HG03378 (cell line): ENCODE results near the gene GIMAP8.
"Not testable (repeated sequence)": the region's sequence is repeated elsewhere in the genome, so short reads cannot be mapped to it uniquely, and the experiment has no call there.

Experiments
- ATAC-seq: cut with Tn5 transposase; IDR thresholded peaks from one replicate; pipeline ENCODE4 v1.9.1; 2021; ENCODE audit warnings: mild to moderate bottlenecking, moderate library complexity; ENCODE audit not compliant: unreplicated experiment

Gene GIMAP8

DNA sequence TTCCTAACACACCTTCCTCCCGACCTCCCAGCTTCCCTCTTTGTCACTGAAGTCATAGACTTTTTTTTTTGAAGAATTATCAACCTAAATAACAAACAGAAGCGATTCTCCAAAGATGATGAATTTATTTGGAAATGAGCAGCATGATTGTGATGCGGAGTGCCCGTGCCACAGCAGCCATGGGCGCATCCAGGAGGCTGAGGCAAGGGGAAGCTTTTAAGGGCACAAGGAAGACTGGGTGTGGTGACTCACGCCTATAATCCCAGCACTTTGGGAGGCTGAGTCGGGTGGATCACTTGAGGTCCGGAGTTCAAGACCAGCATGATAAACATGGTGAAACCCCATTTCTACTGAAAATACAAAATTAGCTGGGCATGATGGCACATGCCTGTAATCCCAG is 16.2 kb upstream of the GIMAP8 start:
- ATAC-seq, result no peak

DNA sequence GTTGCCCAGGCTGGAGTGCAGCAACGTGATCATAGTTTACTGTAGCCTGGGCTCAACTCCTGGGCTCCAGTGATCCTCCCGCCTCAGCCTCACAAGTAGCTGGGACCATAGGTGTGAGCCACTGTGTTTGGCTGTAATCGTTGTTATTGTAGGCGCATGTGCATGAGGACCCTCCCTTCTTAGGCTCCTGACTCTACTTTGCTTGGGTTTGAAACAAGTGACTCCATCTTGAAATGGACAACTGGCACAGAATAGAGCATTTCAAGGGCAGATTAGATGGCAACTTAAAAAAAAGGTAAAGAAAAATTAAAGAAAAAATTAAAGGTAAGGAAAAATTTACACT is 15.4 kb upstream of the GIMAP8 start:
- no peak for ATAC-seq

DNA sequence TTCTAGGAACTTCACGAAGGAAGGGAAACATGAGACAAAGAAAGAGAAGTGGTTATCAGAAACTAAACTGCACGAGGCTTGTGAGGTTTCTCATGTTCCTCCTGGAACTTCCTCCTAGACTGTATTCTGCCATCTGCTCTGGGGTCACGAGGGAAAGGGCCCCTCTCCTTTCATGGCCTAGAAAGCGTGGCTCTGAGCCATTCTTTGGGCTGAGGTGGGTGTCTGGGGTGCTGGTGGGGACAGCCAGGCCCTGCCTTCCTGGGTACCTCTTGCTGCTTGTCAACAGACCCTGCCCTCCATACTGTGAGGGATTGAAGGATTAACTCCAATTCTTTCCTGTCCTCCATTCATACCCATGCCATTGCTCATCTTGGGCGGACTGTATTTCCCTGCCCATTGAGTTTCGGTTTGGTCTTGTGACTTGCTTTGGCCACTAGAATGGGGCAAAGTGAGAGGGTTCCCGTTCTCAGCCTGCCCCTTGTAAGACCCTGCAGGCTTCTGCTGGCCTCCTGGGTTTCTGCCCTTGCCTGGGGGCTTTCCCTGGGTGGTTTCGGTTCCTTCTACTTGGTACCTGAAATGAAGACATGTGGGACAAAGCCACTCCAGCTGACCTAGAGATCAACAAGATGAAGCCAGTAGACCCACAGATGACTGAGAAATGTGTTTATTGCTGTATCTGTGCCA is 14.9 kb upstream of the GIMAP8 start:
- peak; percentile 90 for ATAC-seq

DNA sequence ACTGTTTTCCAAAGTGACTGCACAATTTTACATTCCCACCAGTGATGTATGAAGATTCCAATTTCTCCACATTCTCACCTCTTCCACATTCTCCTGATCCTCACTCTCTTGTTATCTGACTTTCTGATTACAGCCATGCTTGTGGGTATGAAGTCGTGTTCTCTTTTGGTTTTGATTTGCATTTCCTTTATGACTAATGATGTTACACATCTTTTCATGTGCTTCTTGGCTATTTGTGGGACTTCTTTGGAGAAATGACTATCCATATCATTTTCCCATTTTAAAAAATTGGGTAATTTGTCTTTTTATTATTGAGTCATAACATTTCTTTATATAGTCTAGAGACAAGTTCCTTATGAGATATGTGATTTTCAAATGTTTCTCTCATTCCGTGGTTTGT is 10.5 kb upstream of the GIMAP8 start:
- no peak for ATAC-seq

DNA sequence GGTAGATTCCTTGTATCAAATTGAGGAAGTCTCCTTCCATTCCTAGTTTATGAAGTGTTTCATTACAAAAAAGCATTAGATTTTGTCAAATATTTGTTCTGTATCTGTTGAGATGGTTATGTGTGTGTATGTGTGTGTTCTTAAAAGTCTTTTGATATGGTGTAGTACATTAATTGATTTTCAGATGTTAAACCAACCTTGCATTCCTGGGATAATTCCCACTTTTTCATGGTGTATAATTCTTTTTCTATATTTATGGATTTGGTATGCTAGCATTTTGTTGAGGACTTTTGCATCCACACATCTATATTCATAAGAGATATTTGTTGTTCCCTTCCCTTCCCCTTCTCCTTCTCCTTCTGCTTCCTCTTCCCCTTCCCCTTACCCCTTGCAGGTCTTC is 8.9 kb upstream of the GIMAP8 start:
- ATAC-seq, result no peak

DNA sequence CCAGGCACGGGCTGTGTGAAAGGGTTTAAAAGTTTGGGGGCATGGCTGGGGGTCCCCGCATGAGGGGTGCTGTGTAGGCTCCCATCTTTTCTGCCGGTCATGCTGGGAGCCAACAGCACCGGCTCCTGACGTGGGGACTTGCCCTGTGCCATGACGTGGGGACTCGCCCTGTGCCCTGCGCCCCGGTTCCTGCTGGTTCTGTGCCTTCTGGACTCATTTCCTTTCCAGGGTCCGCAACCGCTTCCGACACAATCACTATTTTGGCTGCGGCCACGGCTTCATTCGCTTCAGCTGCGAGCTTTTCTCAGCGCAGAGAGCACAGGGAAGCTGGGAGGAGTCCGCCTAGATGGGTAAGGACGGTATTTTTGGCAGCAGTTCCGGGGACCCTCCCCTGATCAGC is 7.6 kb upstream of the GIMAP8 start:
- ATAC-seq, result no peak

DNA sequence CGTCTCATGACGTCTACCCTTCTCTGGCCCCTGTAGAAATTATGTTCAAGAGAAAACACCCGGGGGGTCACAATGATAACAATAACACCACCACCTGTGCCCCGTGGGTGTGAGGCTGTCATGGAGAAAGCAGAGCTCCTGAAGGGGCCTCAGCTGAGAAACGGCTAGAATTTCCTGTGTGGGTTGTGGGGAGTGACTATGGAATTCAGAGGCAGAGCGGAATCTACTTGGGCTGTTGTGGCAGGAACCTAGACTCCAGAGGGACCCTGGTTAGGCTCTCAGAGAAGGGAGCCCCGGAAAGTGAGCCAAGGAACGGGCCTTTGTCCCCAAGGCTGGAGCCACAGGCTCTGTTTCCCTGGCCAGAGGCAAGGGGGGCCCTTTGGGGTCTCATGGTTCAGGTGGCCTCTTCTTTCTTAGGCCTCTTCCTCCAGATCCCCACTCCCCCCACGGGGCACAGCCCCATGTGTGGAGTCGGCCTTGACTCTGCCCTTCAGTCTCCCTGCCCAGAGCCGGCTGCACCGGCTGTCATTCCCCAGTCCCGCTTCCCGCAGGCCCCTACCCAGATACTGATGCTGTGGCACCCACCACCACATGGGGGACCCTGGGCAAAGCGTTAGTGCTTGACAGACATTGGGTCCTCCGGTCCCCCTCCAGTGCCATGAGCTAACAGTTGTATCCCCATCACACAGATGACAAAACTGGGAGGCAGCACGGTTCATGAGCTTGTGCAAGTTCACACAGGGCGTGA is 6.5 kb upstream of the GIMAP8 start:
- ATAC-seq, result no peak

DNA sequence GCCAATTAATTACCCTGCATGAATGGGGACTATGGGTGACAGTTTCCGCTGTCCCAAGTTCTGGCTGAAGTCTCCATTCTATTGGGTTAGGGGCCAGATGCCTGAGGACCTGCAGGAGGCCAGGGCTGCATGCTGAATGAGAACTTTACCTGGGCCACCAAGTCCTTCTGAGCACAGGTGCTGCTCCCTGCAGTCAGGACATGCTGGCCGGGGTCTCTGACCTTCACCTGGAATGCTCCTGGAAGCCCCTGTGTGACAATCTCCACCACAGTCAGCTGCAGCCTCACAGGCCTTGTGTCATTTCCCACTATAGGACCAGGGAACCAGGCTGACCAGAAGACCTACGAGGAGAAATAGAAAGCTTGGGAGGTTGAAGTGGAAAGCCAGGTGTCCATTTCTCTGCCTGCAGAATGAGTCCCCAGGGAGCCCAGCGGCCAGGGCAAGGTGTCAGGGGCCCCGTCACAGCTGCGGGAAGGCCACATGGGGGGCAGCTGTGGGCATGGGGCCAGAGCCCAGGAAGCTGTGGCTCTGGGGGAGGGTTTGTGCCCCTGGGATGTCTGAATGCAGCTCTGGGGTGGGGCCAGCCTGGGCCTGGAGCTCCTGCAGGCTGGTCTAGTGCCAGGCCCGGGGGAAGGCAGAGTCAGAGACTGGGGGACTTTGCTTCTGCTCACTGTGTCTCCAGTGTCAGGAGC is 5.6 kb upstream of the GIMAP8 start:
- no peak for ATAC-seq

DNA sequence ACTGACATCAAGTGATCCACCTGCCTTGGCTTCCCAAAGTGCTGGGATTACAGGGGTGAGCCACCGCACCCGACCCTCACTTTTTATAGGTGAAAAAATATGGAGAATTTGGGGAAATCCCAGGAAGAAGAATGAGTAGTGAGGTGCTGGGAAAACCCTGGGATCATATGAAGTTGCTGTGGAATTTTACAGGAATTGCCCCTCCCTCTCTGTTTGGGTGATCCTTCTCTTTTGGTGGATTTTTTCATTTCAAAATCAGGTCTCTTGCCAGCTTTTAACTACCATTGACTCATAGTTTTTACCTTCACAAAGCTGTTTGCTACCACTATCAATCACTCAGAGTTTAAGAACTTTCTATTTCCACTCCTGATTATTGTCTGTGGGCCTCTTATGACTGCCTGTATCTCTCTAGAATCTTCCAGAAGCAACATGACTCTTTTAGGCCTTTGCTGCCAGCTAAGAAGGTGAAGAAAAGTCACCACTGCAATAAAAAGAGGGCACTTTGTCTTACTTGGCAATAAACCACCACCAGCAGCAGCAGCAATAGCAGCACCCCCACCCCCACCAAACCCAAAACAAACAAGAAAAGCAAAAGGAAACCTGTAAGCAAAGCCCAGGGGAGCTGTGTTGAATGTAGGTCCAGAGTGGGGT is 4.0 kb upstream of the GIMAP8 start:
- ATAC-seq, result no peak

DNA sequence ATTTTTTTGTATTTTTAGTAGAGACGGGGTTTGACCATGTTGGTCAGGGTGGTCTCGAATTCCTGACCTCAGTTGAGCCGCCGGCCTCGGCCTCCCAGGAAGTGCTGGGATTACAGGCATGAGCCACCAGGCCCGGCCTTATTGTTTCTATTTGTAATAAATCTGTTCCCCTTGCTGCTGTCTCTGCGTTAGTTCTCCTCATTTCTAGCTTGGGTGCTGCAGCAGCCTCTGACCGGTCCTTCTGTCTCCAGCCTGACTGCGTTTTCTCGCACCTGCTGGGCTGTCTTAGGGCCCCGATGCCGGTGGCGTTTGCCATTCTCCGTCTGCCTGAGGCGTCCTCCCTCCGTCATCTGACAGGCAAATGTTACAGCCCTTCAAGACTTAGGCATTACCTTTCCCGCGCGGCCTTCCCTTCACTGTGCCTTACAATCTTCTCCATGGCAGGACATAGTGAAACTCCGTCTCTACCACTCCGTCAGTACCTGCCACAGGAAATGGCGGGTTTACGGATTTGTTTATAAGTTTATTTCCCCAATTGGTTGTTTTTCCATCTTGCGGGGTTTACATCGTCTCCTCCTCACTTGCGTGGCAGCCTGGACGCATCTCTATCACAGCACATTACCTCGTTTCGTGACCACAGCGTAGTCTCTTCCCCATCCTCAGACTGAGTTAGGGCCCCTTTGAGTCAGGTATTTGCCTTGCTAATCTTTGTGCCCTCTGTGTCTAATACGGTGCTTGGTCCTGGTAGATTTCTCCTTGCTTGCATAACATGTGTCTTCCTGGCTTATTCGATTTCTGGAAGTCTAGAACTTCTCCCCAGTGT is 2.3 kb upstream of the GIMAP8 start:
- ATAC-seq, result peak; percentile 1

DNA sequence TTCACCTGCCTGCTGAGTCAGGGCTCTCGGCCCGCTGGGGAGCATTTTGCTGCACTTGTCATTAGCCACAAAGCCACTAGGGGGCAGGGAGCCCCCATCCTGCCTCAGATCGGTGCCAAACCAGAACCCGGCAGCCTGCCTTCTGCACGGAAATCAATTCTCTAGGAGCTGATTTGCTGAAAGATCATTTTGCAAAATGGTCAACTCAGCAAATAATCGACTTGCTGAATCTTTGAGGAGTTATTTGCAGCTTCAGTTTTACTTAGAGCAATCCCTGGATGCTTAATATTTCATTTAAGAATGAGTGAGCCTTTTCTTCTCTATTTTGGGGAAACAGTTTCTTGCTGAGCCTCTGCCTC is 1.7 kb upstream of the GIMAP8 start:
- peak; percentile 53 for ATAC-seq

DNA sequence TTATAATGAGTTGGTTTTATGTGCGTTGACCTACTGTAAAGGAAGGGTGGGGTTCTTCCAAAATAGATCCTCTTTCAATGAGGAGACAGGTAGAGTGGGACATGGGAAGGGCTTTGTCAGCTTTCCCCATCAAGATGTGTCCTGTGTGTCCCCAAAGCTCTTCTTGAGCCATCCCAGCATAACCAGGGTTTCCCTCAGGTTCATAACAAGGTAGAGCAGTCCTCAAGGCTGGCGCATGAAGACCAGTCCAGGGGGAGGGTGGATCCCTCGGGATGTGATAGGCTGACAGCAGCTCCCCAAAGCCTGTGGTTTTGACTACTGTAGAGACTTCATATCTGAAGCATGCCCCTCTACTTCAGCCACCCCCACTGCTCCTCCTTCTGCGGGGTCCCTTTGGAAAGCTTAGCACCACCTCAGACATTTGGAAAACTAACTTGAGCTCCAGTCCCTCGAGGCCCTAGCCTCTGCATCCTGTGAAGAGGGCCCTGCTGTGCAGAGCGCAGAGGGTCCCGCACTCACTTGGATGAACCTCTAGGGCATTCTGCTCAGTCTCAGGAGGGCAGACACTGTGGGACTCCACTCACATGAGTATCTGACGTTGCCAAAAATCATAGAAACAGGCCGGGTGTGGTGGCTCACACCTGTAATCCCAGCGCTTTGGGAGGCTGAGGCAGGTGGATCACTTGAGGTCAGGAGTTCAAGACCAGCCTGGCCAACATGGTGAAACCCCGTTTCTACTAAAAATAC is 1.1 kb upstream of the GIMAP8 start:
- no peak for ATAC-seq

DNA sequence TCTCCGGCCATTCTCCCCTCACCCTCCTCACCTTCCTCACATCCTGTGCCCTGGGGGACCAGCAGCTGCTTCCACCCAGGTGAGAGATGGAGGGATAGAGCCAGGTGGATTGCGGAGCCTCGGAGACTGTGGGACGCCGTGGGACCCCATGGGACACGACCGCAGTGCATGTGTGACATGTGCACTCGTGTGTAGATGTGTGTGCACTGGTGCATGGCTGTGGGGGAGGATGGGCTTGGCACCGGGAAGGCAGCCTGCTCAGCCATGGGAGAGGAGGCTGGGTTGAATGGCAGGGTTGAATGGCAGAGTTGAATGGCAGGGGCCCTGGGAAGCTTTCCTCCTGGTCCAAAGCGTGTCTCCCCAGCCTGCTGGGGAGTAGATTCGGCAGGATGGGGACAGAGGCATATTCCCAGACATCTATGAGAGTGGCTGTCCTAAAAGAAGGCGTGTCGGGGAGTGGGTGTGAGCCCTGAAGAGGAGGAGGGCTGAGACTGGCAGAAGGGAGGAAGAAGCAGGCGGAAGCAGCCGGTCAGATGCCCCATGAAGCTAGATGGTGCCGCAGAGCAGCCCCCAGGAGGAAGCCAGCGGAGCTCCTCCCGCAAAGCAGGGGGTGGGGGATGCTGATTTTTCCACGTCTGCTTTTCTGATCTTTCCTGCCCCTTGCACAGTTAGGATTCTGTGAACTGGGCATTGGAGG is 815 bp downstream of the GIMAP8 start:
- peak; percentile 45 for ATAC-seq

DNA sequence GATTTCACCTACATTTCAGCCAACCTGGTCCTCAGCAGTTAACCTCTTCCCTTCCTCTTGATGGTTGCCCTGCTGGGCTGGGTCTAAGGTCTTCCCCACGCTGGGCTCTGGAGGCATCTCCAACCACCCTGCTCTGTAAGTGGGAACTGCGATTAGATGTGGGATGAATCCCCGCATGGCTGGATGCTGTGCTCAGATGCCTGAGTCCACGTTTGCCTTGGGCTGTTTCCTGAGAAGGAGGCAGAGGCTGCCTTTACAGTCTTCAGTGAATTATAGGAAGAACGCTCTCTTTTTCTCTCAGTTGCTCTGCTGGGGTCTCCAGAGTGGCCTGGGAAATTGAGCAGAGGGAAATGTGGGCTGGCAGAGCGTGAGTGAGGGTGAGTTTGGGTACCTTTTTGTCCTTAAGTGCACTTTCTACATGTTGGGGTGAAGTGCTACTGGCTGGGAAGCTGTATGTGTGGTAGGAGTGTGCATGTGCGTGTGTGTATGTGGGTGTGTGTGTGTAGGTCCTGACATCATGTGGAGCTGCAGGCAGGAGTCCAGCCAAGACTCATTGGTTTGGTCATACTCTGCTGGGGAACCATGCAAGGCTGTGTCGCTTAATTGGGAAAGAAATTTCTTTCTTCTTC is 1.5 kb downstream of the GIMAP8 start:
- ATAC-seq, result no peak

DNA sequence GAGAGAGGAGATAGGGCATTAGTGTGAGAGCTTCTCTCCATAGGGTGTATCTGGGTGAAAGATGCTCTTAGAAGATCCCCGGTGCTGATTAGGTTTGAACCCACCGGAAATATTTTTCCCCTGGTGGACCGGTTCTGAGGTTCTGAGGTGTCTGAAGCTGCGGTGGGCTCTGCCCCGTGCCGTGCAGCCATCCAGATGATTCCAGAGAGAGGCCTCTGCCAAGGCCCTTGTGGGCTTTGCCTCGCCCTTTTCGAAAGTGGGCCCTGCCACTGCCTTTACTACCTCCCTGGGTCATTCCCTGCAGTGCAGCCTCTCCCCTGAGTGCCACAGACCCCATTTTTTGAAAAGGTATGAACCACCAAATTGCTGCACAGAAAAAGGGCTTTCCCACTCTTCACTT is 2.8 kb downstream of the GIMAP8 start:
- ATAC-seq, result no peak

DNA sequence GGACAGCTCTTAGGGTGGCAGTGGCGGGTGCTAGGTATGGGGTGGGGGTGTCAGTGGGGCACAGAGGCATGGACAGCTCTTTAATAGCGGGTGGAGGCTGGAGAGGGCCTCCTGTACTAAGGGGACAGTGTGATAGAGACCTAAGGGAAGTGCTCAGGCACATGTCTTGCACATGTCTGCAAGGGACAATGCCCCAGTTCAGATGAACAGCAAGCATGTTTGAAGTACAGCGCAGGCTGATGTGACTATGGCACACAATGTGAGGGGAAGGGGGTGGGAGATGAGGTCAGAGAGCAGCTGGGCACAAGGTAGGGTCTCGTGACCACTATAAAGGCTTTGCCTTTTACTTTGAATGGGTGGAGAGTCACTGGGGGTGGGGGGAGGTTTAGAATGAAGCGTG is 3.5 kb downstream of the GIMAP8 start:
- ATAC-seq, result no peak

DNA sequence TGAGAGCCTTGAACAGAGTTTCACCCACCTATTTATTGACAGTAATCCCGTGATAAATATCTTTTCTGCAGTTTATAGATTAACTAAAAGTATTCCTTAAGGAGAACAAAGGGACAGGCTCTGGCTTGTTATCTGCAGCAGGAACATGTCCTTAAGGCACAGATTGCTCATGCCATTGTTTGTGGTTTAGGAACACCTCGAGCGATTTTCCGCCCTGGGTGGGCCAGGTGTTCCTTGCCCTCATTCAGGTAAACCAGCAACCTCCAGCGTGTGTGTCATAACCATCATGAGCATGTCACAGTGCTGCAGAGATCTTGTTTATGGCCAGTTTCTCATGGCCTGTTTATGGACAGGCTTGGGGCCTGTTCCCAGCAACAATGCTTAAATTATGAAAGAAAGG is 6.6 kb downstream of the GIMAP8 start:
- ATAC-seq, result not testable (repeated sequence)

DNA sequence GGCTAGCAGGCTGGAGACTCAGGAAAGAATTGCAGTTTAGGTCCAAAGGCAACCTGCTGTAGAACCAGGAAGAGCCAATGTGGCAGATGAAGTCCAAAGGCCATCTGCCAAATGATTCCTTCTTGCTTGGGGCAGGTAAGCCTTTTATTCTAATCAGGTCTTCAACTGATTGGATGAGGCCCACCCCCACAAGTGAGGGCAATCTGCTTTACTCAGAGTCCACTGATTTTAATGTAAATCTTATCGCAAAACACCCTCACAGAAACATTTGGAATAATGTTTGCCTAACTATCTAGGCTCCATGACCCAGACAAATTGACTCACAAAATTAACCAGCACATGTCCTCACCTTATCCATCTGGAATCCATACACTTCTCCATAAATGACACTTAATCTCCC is 7.8 kb downstream of the GIMAP8 start:
- no peak for ATAC-seq

DNA sequence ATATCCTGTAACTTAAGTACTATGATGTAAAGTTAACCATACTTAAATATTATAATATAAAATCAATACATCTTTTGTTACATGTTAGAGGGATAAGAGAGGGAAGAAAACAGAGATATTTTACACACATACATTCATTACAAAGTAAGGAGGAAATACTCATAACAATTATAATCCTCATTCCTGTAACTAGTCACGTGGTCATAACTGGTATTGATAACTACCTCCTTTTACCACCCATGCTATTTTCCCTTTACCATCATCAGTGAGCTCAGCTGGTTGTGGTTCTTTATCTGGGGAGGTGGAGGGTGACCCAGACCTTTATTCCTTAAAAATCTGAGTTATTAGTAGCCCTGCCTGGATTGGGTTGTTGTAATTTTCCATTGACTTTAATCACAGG is 8.3 kb downstream of the GIMAP8 start:
- ATAC-seq, result no peak
